Naive thymus-derived CD4-positive, alpha-beta T cell (primary cell): Measurements from ENCODE around the gene NEU4. TPM values are rescaled to one million over a fixed set of nuclear protein-coding genes. Genes with fewer than 3 reads are reported as not detected.

Experiments
- ATAC-seq: fragments of 150-1000 bp; cut with Tn5 transposase; 2 replicates; pipeline ENCODE4 v1.10.0; 2021; ENCODE audit warnings: mild to moderate bottlenecking, moderate library complexity
- CTCF ChIA-PET: fragments of 350-600 bp; sonication (Branson Sonifier 250); formaldehyde crosslinking; loops from one replicate; lab custom pipeline; 2021; ENCODE audit warnings: antibody characterized with exemption; lab: Charles Lee
- POLR2A ChIA-PET: fragments of 350-600 bp; sonication (Branson Sonifier 250); formaldehyde crosslinking; loops from one replicate; lab custom pipeline; 2021; ENCODE audit warnings: antibody characterized with exemption, inconsistent platforms; lab: Charles Lee
- DNase-seq, 9 donors: peaks; one replicate each; pipeline versions ENCODE4 v3.0.0 to v3.0.0-alpha.2; 2020 to 2022; ENCODE audit warnings: mixed read lengths in 1 of 9
- H3K27ac ChIP-seq: one replicate; pipeline ENCODE4 v1.7.0; 2013; ENCODE audit warnings: mild to moderate bottlenecking, low read depth, low read length, moderate library complexity
- H3K27me3 ChIP-seq, 2 donors: one replicate each; pipeline ENCODE4 v1.7.0; 2013; ENCODE audit warnings: low read length in 2 of 2, mild to moderate bottlenecking in 2 of 2, moderate library complexity in 2 of 2; ENCODE audit not compliant: control insufficient read depth in 2 of 2, insufficient read depth in 2 of 2
- H3K36me3 ChIP-seq, 3 experiments: 1 replicate in 2 of 3; 2 replicates in 1 of 3; pipeline ENCODE4 v1.7.0; 2013; ENCODE audit warnings: low read length in 3 of 3, mild to moderate bottlenecking in 3 of 3, moderate library complexity in 1 of 3; ENCODE audit not compliant: insufficient read depth in 3 of 3, control insufficient read depth in 2 of 3
- H3K4me1 ChIP-seq, 2 donors: one replicate each; pipeline ENCODE4 v1.7.0; 2013; ENCODE audit warnings: low read length in 2 of 2, mild to moderate bottlenecking in 2 of 2, moderate library complexity in 1 of 2; ENCODE audit not compliant: control insufficient read depth in 2 of 2, insufficient read depth in 2 of 2
- H3K4me3 ChIP-seq: 2 replicates; pipeline ENCODE4 v1.7.0; 2013; ENCODE audit warnings: mild to moderate bottlenecking, low read length
- H3K9me3 ChIP-seq, 3 experiments: 1 replicate in 2 of 3; 2 replicates in 1 of 3; pipeline ENCODE4 v1.7.0; 2013; ENCODE audit warnings: low read length in 3 of 3; ENCODE audit not compliant: control insufficient read depth in 2 of 3
- H3K27ac Mint-ChIP-seq, 9 donors: one replicate each; pipeline ENCODE4 v1.8.0; 2020 to 2022; ENCODE audit warnings: mixed read lengths in 9 of 9, mild to moderate bottlenecking in 8 of 9, moderate library complexity in 5 of 9, inconsistent platforms in 2 of 9
- H3K27me3 Mint-ChIP-seq, 5 donors: one replicate each; pipeline ENCODE4 v1.8.0; 2021 to 2022; ENCODE audit warnings: mixed read lengths in 5 of 5, mild to moderate bottlenecking in 1 of 5
- H3K36me3 Mint-ChIP-seq, 5 donors: one replicate each; pipeline ENCODE4 v1.8.0; 2020 to 2022; ENCODE audit warnings: mixed read lengths in 5 of 5, mild to moderate bottlenecking in 3 of 5, inconsistent platforms in 1 of 5
- H3K4me1 Mint-ChIP-seq, 7 donors: one replicate each; pipeline ENCODE4 v1.8.0; 2020 to 2022; ENCODE audit warnings: mixed read lengths in 7 of 7, mild to moderate bottlenecking in 3 of 7, inconsistent platforms in 1 of 7
- H3K4me3 Mint-ChIP-seq, 10 donors: one replicate each; pipeline ENCODE4 v1.8.0; 2020 to 2022; ENCODE audit warnings: mild to moderate bottlenecking in 10 of 10, mixed read lengths in 10 of 10, moderate library complexity in 6 of 10, inconsistent platforms in 2 of 10
- H3K9me3 Mint-ChIP-seq, 11 donors: one replicate each; pipeline ENCODE4 v1.8.0; 2020 to 2022; ENCODE audit warnings: mixed read lengths in 11 of 11, mild to moderate bottlenecking in 4 of 11, inconsistent platforms in 1 of 11, moderate library complexity in 1 of 11
- intact Hi-C, 2 donors: fragments of 100-400 bp; cut with micrococcal nuclease; formaldehyde crosslinking; loops; one replicate each; pipeline ENCODE4 v1.15.1; 2023
- polyA plus RNA-seq, 2 donors: library from polyadenylated mRNA; unstranded; fragments of 300-500 nt; fragmentation: Illumina TruSeq; gene quantifications; one replicate each; pipeline ENCODE4 v1.2.3, GENCODE V29; 2021
- total RNA-seq, 6 experiments: library from RNA in 5 of 6; stranded (reverse) in 5 of 6; gene quantifications; 1 replicate in 5 of 6; 2 replicates in 1 of 6; pipeline ENCODE4 v1.2.3 and lab custom pipeline; 2021 to 2026

Gene NEU4
- total and polyA plus RNA-seq, 7 experiments from 2014 or later: 1.1 to 13.9 (median 1.2) TPM; not detected in 4

DNA sequence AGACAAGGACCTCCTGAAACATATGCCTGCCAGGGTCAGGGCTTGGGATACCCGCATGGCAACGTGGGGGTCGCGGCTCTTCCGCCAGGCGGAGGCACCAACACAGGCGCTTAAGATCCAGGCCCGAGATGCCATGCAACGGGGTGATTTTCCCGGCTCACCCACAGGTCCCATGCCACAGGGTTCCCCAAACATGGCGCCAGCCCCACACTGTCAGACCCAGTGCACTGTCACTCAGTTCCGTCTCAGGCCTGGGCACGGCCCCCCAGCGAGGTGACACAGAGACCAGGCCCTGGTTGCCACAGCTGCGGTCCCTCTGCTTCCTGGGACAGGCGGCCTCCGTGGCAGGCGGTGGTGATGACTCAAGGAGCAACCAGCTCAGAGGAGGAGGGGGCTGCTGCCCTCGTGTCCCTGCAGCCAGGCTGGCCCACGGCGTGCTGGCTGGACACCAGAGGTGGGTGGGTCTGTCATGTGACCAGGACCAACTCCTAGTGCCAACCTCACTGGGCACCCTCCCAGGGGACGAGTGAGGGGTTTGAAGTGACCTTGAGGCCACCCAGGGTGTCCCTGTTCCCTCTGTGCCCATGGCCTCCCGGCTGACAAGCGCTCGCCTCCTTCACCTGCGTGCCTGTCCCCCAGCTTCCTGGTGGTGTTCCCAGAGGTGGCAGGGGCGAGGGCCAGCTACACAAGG is 44.8 kb downstream of the NEU4 start:
- intact Hi-C loops: no loop called here
- Histone ChIP-seq H3K27ac (no peak overlapping the region), H3K9me3 (no peaks in the 10 kb centered on the region), H3K4me1 (peaks cover 8% of the 10 kb centered on the region in 2 donors), H3K27me3 (no peaks in the 10 kb centered on the region), H3K4me3 (no peak overlapping the region), H3K36me3 (no peaks in the 10 kb centered on the region)
- Mint-ChIP-seq H3K4me1 (peaks cover 0 to 11% (median 5%) of the 10 kb centered on the region in 7 donors), H3K9me3 (no peaks in the 10 kb centered on the region), H3K27ac (no peak overlapping the region), H3K27me3 (no peaks in the 10 kb centered on the region), H3K4me3 (no peak overlapping the region), H3K36me3 (no peaks in the 10 kb centered on the region)
- DNase-seq: peak in 1 of 9 donors; percentile 7
- peak; percentile 58 for ATAC-seq
- ChIA-PET POLR2A (no interaction called here), CTCF (no interaction called here)

GRCh38 chr2:241854342-241855244 is 45.6 kb downstream of the NEU4 start:
- Mint-ChIP-seq H3K4me1 (peaks cover 2 to 13% (median 8%) of the 10 kb centered on the region in 7 donors), H3K27me3 (no peaks in the 10 kb centered on the region), H3K4me3 (no peak overlapping the region), H3K27ac (no peak overlapping the region), H3K9me3 (no peaks in the 10 kb centered on the region), H3K36me3 (no peaks in the 10 kb centered on the region)
- Histone ChIP-seq H3K27ac (no peak overlapping the region), H3K4me1 (peaks cover 14 to 15% of the 10 kb centered on the region in 2 donors), H3K9me3 (no peaks in the 10 kb centered on the region), H3K27me3 (no peaks in the 10 kb centered on the region), H3K36me3 (no peaks in the 10 kb centered on the region), H3K4me3 (no peak overlapping the region)
- no peak for ATAC-seq
- peak in 1 of 9 donors; percentile 1 for DNase-seq
- ChIA-PET CTCF (interaction anchor here (1.3 kb wide), 1 partner anchor 10 kb away, joined by 3 read pairs; no protein-coding TSS in a partner anchor), POLR2A (no interaction called here)
- intact Hi-C loops: no loop called here

DNA sequence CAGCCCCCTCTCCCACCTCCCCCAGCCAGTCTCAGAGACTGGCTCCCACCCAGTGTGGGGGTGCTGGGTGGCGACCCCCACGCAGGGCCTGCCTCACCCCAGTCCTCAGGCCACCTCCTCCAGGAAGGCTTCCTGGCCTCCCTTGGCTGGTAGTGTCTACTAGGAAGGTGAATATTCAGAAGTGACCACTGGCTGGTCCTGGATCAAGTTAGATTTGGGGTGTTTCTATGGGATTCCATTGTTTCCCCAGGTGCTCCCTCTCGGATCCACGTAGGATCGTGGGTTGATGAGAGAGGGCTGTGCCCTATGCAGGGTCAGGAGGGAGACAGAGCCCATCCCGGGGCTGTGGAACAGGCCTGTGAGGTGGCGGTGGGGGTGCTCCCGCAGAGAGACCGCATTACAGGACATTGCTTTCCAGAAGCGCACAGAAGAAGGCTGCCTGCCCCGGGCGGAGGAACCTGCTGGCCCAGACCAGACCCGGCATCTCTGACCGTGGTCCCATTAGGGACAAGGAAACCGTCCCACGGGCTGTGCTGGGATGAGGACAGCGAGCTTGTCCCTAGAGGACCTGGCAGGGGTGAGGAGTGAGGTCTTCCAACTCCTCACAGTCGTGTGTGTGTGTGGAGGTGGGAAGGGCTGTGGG is 46.4 kb downstream of the NEU4 start:
- Histone ChIP-seq H3K9me3 (no peaks in the 10 kb centered on the region), H3K4me1 (peaks cover 19 to 23% of the 10 kb centered on the region in 2 donors), H3K27ac (no peak overlapping the region), H3K4me3 (no peak overlapping the region), H3K36me3 (no peaks in the 10 kb centered on the region), H3K27me3 (no peaks in the 10 kb centered on the region)
- no peak for ATAC-seq
- no peak overlapping the region for H3K27ac Mint-ChIP-seq
- no peaks in the 10 kb centered on the region for H3K36me3 Mint-ChIP-seq
- no peak for DNase-seq
- CTCF ChIA-PET: interaction anchor here (1.3 kb wide), 1 partner anchor 11 kb away, joined by 3 read pairs; no protein-coding TSS in a partner anchor
- POLR2A ChIA-PET: no interaction called here
- intact Hi-C loops: no loop called here
- H3K27me3 Mint-ChIP-seq: no peaks in the 10 kb centered on the region
- no peaks in the 10 kb centered on the region for H3K9me3 Mint-ChIP-seq
- no peak overlapping the region for H3K4me3 Mint-ChIP-seq
- H3K4me1 Mint-ChIP-seq: peaks cover 6 to 18% (median 12%) of the 10 kb centered on the region in 7 donors

DNA sequence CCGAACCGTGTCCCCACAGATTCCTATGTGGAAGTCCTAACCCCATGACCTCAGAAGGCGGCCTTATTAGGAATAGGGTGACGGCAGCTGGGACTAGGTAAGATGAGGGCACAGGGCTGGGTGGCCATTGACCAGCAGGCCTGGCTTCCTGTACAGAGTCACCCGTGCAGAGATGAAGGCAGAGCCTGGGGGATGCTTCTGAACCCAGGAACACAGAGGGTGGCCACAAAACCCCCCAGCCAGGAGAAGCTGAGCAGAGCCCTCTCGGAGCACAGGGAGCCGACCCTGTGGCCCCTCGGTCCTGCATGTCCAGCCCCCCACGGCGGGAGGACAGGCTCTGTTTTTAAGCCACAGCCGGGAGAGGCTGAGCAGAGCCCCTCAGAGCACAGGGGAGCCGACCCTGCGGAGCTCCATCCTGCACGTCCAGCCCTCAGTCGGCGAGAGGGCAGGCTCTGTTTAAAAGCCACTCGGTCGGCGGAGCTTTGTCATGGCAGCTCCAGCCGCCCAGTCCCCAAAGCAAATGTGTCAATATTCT is 47.0 kb downstream of the NEU4 start:
- DNase-seq: no peak
- POLR2A ChIA-PET: interaction anchor here (0.7 kb wide), 1 partner anchor 32 kb away, joined by 3 read pairs; no protein-coding TSS in a partner anchor
- H3K4me3 Mint-ChIP-seq: peak overlapping the region in 1 of 10 donors; percentile 41
- peaks cover 0 to under 1% (median 0%) of the 10 kb centered on the region in 5 donors for H3K27me3 Mint-ChIP-seq
- Histone ChIP-seq H3K4me3 (no peak overlapping the region), H3K9me3 (no peaks in the 10 kb centered on the region), H3K27me3 (peaks cover 0 to 3% of the 10 kb centered on the region in 2 donors), H3K4me1 (peaks cover 23 to 25% of the 10 kb centered on the region in 2 donors), H3K36me3 (no peaks in the 10 kb centered on the region), H3K27ac (no peak overlapping the region)
- no peak for ATAC-seq
- CTCF ChIA-PET: interaction anchor here (1.3 kb wide), 1 partner anchor 12 kb away, joined by 3 read pairs; no protein-coding TSS in a partner anchor
- H3K9me3 Mint-ChIP-seq: no peaks in the 10 kb centered on the region
- H3K36me3 Mint-ChIP-seq: no peaks in the 10 kb centered on the region
- H3K27ac Mint-ChIP-seq: peak overlapping the region in 1 of 9 donors; percentile 9
- intact Hi-C loops: no loop called here
- H3K4me1 Mint-ChIP-seq: peaks cover 6 to 22% (median 12%) of the 10 kb centered on the region in 7 donors

GRCh38 chr2:241857041-241857541 is 48.1 kb downstream of the NEU4 start:
- Mint-ChIP-seq H3K4me3 (peak overlapping the region in 1 of 10 donors; percentile 62), H3K27ac (peak overlapping the region in 1 of 9 donors; percentile 46), H3K9me3 (no peaks in the 10 kb centered on the region), H3K4me1 (peaks cover 6 to 33% (median 20%) of the 10 kb centered on the region in 7 donors), H3K36me3 (no peaks in the 10 kb centered on the region), H3K27me3 (peaks cover 0 to 12% (median 10%) of the 10 kb centered on the region in 5 donors)
- Histone ChIP-seq H3K4me3 (no peak overlapping the region), H3K36me3 (no peaks in the 10 kb centered on the region), H3K9me3 (no peaks in the 10 kb centered on the region), H3K4me1 (peaks cover 23 to 37% of the 10 kb centered on the region in 2 donors), H3K27ac (no peak overlapping the region), H3K27me3 (peaks cover 0 to 3% of the 10 kb centered on the region in 2 donors)
- CTCF ChIA-PET: no interaction called here
- DNase-seq (peak in 1 of 9 donors; percentile 6), ATAC-seq (no peak)
- intact Hi-C loops: no loop called here
- POLR2A ChIA-PET: no interaction called here
